ENCODE measurements around the gene LCE1F. TPM values are rescaled to one million over a fixed set of nuclear protein-coding genes. Genes with fewer than 3 reads are reported as not detected.

The LCE1F gene
- total RNA-seq, 1 donor from 2014 or later: not detected

DNA sequence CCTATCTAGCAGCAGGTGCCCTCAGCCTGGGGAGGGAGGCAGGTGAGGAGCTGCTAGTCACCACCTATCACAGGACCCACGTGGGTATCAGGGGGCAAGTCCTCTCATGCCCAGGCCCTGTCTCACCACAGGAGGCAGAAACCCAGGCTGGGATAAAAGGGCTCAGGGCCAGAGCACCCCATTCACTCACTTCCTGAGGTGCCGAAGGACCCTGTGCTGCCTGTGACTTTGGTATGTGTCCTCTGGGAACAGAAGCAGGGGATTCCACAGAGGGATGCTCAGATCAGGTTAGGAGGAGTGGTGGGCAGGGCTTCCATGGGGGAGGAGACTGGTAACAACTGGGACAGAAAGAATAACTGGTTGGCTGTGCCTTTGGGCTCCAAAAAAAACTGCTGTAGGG lies 11.1 kb downstream of the LCE1F start, which contains the start of gene LCE1E:
Gene LCE1E, plus strand, starts transcription at position 181 of the 400 bp plus-strand sequence. CDS start 1,043 bp downstream, outside the sequence.
- Mint-ChIP-seq H3K27me3 (ENCODE audit: unreplicated experiment) (no peaks in the 10 kb centered on the region), H3K4me1 (ENCODE audit: low read depth, unreplicated experiment) (no peaks in the 10 kb centered on the region), H3K36me3 (ENCODE audit: unreplicated experiment) (no peaks in the 10 kb centered on the region), H3K4me3 (ENCODE audit: unreplicated experiment) (no peak within 1 kb of the TSS), H3K9me3 (ENCODE audit: unreplicated experiment) (no peaks in the 10 kb centered on the region), H3K27ac (ENCODE audit: unreplicated experiment) (no peak within 1 kb of the TSS)
- TF ChIP-seq, protein P1, sequence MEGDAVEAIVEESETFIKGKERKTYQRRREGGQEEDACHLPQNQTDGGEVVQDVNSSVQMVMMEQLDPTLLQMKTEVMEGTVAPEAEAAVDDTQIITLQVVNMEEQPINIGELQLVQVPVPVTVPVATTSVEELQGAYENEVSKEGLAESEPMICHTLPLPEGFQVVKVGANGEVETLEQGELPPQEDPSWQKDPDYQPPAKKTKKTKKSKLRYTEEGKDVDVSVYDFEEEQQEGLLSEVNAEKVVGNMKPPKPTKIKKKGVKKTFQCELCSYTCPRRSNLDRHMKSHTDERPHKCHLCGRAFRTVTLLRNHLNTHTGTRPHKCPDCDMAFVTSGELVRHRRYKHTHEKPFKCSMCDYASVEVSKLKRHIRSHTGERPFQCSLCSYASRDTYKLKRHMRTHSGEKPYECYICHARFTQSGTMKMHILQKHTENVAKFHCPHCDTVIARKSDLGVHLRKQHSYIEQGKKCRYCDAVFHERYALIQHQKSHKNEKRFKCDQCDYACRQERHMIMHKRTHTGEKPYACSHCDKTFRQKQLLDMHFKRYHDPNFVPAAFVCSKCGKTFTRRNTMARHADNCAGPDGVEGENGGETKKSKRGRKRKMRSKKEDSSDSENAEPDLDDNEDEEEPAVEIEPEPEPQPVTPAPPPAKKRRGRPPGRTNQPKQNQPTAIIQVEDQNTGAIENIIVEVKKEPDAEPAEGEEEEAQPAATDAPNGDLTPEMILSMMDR (IDR thresholded peaks at IDR 0.05; ENCODE audit: partially characterized antibody, unreplicated experiment): no peak
- DNase-seq: no peak

DNA sequence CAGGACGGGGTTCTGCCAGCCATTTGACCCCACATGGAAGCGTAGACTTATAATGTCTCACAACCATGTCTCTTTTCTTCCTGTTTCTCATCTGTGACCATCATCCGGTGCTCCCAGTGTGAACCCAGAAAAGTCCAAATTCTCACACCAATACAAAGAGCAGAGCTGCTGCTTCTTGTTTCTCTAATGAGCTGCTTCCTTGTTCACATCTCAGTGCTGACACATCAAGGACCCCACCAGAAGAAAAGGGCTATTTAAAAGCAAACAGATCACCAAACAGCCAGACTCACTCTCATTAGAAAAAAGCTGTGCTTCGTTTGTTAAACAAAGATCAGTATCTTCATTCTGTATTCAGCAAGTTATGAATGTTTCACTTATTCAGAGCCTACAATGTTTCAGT lies 20.7 kb downstream of the LCE1F start:
- no peak overlapping the region for H3K27ac Mint-ChIP-seq (ENCODE audit: unreplicated experiment)
- no peak overlapping the region for H3K4me3 Mint-ChIP-seq (ENCODE audit: unreplicated experiment)
- DNase-seq: no peak
- no peaks in the 10 kb centered on the region for H3K27me3 Mint-ChIP-seq (ENCODE audit: unreplicated experiment)
- TF ChIP-seq, protein P1 (IDR thresholded peaks at IDR 0.05; ENCODE audit: partially characterized antibody, unreplicated experiment): no peak
- no peaks in the 10 kb centered on the region for H3K4me1 Mint-ChIP-seq (ENCODE audit: low read depth, unreplicated experiment)
- peaks cover 3% of the 10 kb centered on the region for H3K9me3 Mint-ChIP-seq (ENCODE audit: unreplicated experiment)
- H3K36me3 Mint-ChIP-seq (ENCODE audit: unreplicated experiment): no peaks in the 10 kb centered on the region

- DNase-seq: no peak
- H3K27ac Mint-ChIP-seq (ENCODE audit: unreplicated experiment): no peak within 1 kb of the TSS
- TF ChIP-seq, protein P1 (IDR thresholded peaks at IDR 0.05; ENCODE audit: partially characterized antibody, unreplicated experiment): no peak
- peaks cover 3% of the 10 kb centered on the region for H3K9me3 Mint-ChIP-seq (ENCODE audit: unreplicated experiment)
- H3K4me1 Mint-ChIP-seq (ENCODE audit: low read depth, unreplicated experiment): no peaks in the 10 kb centered on the region
- no peaks in the 10 kb centered on the region for H3K36me3 Mint-ChIP-seq (ENCODE audit: unreplicated experiment)
- no peaks in the 10 kb centered on the region for H3K27me3 Mint-ChIP-seq (ENCODE audit: unreplicated experiment)
- no peak within 1 kb of the TSS for H3K4me3 Mint-ChIP-seq (ENCODE audit: unreplicated experiment)
Measured at GRCh38 chr1:152796421-152796820, 21.5 kb downstream of the LCE1F start, which contains the start of gene LCE1D. LCE1D (plus strand) TSS chr1:152796721; CDS start chr1:152797795, 1,074 bp downstream.

- H3K36me3 Mint-ChIP-seq (ENCODE audit: unreplicated experiment): no peaks in the 10 kb centered on the region
- H3K4me1 Mint-ChIP-seq (ENCODE audit: low read depth, unreplicated experiment): no peaks in the 10 kb centered on the region
- TF ChIP-seq, protein P1 (IDR thresholded peaks at IDR 0.05; ENCODE audit: partially characterized antibody, unreplicated experiment): no peak
- H3K9me3 Mint-ChIP-seq (ENCODE audit: unreplicated experiment): peaks cover 5% of the 10 kb centered on the region
- peaks cover 2% of the 10 kb centered on the region for H3K27me3 Mint-ChIP-seq (ENCODE audit: unreplicated experiment)
- no peak for DNase-seq
- H3K27ac Mint-ChIP-seq (ENCODE audit: unreplicated experiment): no peak overlapping the region
- no peak overlapping the region for H3K4me3 Mint-ChIP-seq (ENCODE audit: unreplicated experiment)
Measured at GRCh38 chr1:152801333-152801732, 26.4 kb downstream of the LCE1F start.

GRCh38 chr1:152806576-152806975 lies 31.6 kb downstream of the LCE1F start, which contains the start of gene LCE1C:
LCE1C (minus strand) TSS chr1:152806651; CDS start chr1:152805478, 1,173 bp downstream.
- TF ChIP-seq, protein P1 (IDR thresholded peaks at IDR 0.05; ENCODE audit: partially characterized antibody, unreplicated experiment): no peak
- Mint-ChIP-seq H3K27ac (ENCODE audit: unreplicated experiment) (no peak within 1 kb of the TSS), H3K27me3 (ENCODE audit: unreplicated experiment) (peaks cover 2% of the 10 kb centered on the region), H3K9me3 (ENCODE audit: unreplicated experiment) (peaks cover 2% of the 10 kb centered on the region), H3K4me3 (ENCODE audit: unreplicated experiment) (no peak within 1 kb of the TSS), H3K36me3 (ENCODE audit: unreplicated experiment) (no peaks in the 10 kb centered on the region), H3K4me1 (ENCODE audit: low read depth, unreplicated experiment) (no peaks in the 10 kb centered on the region)
- DNase-seq: no peak

Measured in glutamatergic neuron (in vitro differentiated cells).